MCF 10A (cell line): ENCODE data around the gene SLC38A1. TPM values are rescaled to one million over a fixed set of nuclear protein-coding genes. Genes with fewer than 3 reads are reported as not detected.

Source experiments
- BruUV-seq: library from RNA; stranded (reverse); fragments of 400-500 nt; replicated peaks from 2 replicates; lab custom pipeline; 2021; lab: Mats Ljungman, UMichigan
- CTCF ChIA-PET: fragments of 300-600 bp; sonication (Branson Sonifier 250); formaldehyde crosslinking; extraction: SDS; loops from one replicate; lab custom pipeline; 2021; ENCODE audit warnings: antibody characterized with exemption, inconsistent platforms; lab: Yijun Ruan, JAX
- POLR2A ChIA-PET: fragments of 300-600, 350-650 bp; sonication (Branson Sonifier 250); formaldehyde crosslinking; extraction: SDS; loops from one replicate; lab custom pipeline; 2020; ENCODE audit warnings: antibody characterized with exemption, inconsistent platforms; lab: Yijun Ruan, JAX
- DNase-seq: peaks from one replicate; pipeline ENCODE4 v3.0.0-alpha.2; 2018; ENCODE audit not compliant: unreplicated experiment
- H3K27ac Mint-ChIP-seq: one replicate; pipeline ENCODE4 v1.8.0; 2022; ENCODE audit warnings: mild to moderate bottlenecking, low read depth, mixed read lengths; ENCODE audit not compliant: unreplicated experiment
- H3K27me3 Mint-ChIP-seq: one replicate; pipeline ENCODE4 v1.8.0; 2022; ENCODE audit warnings: mixed read lengths; ENCODE audit not compliant: insufficient read depth, unreplicated experiment
- H3K36me3 Mint-ChIP-seq: one replicate; pipeline ENCODE4 v1.8.0; 2022; ENCODE audit warnings: mild to moderate bottlenecking, moderate library complexity, mixed read lengths; ENCODE audit not compliant: insufficient read depth, unreplicated experiment
- H3K4me1 Mint-ChIP-seq: one replicate; pipeline ENCODE4 v1.8.0; 2022; ENCODE audit warnings: mixed read lengths; ENCODE audit not compliant: insufficient read depth, unreplicated experiment
- H3K4me3 Mint-ChIP-seq: one replicate; pipeline ENCODE4 v1.8.0; 2022; ENCODE audit warnings: mild to moderate bottlenecking, moderate library complexity, mixed read lengths; ENCODE audit not compliant: unreplicated experiment
- H3K9me3 Mint-ChIP-seq: one replicate; pipeline ENCODE4 v1.8.0; 2022; ENCODE audit warnings: mixed read lengths; ENCODE audit not compliant: unreplicated experiment
- CTCF ChIP-seq: fragments of 200-600 bp; IDR thresholded peaks from one replicate; pipeline ENCODE4 v1.8.0; 2022; ENCODE audit warnings: antibody characterized with exemption, mild to moderate bottlenecking; ENCODE audit not compliant: unreplicated experiment
- intact Hi-C: fragments of 100-400 bp; cut with micrococcal nuclease; formaldehyde crosslinking; loops from 2 replicates; pipeline ENCODE4 v1.14.1; 2022
- total RNA-seq: library from RNA; stranded (reverse); gene quantifications from 2 replicates; pipeline ENCODE4 v1.2.3, GENCODE V29; 2022

Gene SLC38A1
- total RNA-seq, 1 experiment from 2014 or later = 327 TPM

GRCh38 chr12:46181465-46181864 lies 87.4 kb downstream of the SLC38A1 start:
- no peak for TF ChIP-seq CTCF
- no peak overlapping the region for H3K27ac Mint-ChIP-seq
- CTCF ChIA-PET = interaction anchor here (1.0 kb wide), 2 partner anchors 16 to 110 kb away, joined by 3 read pairs; no protein-coding TSS in a partner anchor
- H3K27me3 Mint-ChIP-seq = no peaks in the 10 kb centered on the region
- intact Hi-C loops = no loop called here
- H3K4me1 Mint-ChIP-seq = no peaks in the 10 kb centered on the region
- H3K4me3 Mint-ChIP-seq = no peak overlapping the region
- POLR2A ChIA-PET = interaction anchor here (1.2 kb wide), 1 partner anchor 21 kb away, joined by 5 read pairs; no protein-coding TSS in a partner anchor
- peaks cover 19% of the 10 kb centered on the region for H3K36me3 Mint-ChIP-seq
- DNase-seq = no peak
- no peaks in the 10 kb centered on the region for H3K9me3 Mint-ChIP-seq
- BruUV-seq = no TSS peak

- Mint-ChIP-seq H3K27me3 (no peaks in the 10 kb centered on the region), H3K36me3 (peaks cover 8% of the 10 kb centered on the region), H3K4me1 (no peaks in the 10 kb centered on the region), H3K9me3 (no peaks in the 10 kb centered on the region), H3K4me3 (no peak overlapping the region), H3K27ac (no peak overlapping the region)
- no peak for TF ChIP-seq CTCF
- ChIA-PET CTCF (no interaction called here), POLR2A (interaction anchor here (0.7 to 2.1 kb wide), 4 partner anchors 15 to 29 kb away, joined by 3 to 11 read pairs (median 4); no protein-coding TSS in a partner anchor)
- intact Hi-C loops = no loop called here
- DNase-seq = no peak
- BruUV-seq = no TSS peak
Measured at GRCh38 chr12:46179693-46180452, 89.0 kb downstream of the SLC38A1 start.

- no peaks in the 10 kb centered on the region for H3K27me3 Mint-ChIP-seq
- no TSS peak for BruUV-seq
Measured at GRCh38 chr12:46177837-46178608, 90.8 kb downstream of the SLC38A1 start.

More at GRCh38 chr12:46177837-46178608, 90.8 kb downstream of the SLC38A1 start:
- H3K27ac Mint-ChIP-seq = no peak overlapping the region
- no peaks in the 10 kb centered on the region for H3K9me3 Mint-ChIP-seq
- intact Hi-C loops = no loop called here
- H3K4me1 Mint-ChIP-seq = no peaks in the 10 kb centered on the region
- no peak for TF ChIP-seq CTCF
- POLR2A ChIA-PET = interaction anchor here (0.6 to 1.2 kb wide), 2 partner anchors 15 to 82 kb away, joined by 3 to 4 read pairs; no protein-coding TSS in a partner anchor
- peaks cover 6% of the 10 kb centered on the region for H3K36me3 Mint-ChIP-seq
- no peak overlapping the region for H3K4me3 Mint-ChIP-seq
- no peak for DNase-seq
- CTCF ChIA-PET = no interaction called here
